Measurements from ENCODE around the gene TAF1. TPM values are rescaled to one million over a fixed set of nuclear protein-coding genes. Genes with fewer than 3 reads are reported as not detected.
"Not testable (repeated sequence)": the region's sequence is repeated elsewhere in the genome, so short reads cannot be mapped to it uniquely, and the experiment has no call there.

The TAF1 gene
- total RNA-seq, 2 donors from 2014 or later, result 17.8 to 23.0 TPM

DNA sequence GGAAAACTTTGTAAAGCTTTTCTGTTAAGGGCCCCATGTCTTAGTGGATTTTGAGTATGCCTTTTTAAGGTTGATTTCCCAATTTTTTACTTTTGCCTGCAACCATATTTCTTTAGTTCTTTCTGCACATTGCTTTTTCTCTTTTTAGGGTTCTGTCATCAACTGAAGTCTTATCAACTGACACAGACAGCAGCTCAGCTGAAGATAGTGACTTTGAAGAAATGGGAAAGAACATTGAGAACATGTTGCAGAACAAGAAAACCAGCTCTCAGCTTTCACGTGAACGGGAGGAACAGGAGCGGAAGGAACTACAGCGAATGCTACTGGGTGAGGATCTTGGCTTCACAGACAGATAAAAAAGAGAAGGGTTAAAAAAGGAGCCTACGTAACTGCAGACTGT is 27.8 kb downstream of the TAF1 start:
- DNase-seq (no peak), ATAC-seq (no peak)
- intact Hi-C loops (cut with DNase I), result no loop called here

DNA sequence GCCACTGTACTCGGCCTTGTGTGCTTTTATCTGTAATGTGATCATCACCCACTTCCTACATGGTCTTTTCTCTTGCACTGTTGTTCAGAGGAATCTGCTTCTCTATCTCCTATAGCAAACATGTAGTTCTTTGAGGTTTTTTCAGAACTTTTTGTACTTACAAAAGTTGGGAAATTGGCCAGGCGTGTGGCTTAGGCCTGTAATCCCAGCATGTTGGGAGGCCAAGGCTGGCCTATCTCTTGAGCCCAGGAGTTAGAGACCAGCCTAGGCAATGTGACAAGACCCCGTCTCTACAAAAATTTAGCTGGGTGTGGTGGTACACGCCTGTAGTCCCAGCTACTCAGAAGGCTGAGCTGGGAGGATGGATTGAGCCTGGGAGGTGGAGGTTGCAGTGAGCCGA is 30.4 kb downstream of the TAF1 start:
- ATAC-seq (no peak), DNase-seq (no peak)
- intact Hi-C loops (cut with DNase I), result no loop called here

DNA sequence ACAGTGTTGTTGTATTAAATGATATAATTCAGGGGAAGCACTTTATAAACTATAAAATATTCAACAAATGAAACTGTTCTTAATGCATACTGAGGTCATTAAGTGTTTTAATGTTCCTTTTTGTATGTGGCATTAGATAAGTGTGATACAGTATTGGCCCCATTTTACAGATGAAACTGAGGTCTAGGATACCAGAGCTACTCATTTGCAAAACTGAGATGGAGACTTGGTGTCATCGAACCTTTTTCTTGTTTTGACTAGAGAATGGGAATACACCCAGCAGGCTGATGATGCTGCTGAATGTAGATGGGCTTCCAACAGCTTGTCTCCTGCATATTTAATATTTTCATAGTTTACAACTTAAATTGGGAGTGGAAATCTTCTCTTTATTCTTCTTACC is 34.6 kb downstream of the TAF1 start:
- DNase-seq (no peak), ATAC-seq (no peak)
- intact Hi-C loops (cut with DNase I), result no loop called here

DNA sequence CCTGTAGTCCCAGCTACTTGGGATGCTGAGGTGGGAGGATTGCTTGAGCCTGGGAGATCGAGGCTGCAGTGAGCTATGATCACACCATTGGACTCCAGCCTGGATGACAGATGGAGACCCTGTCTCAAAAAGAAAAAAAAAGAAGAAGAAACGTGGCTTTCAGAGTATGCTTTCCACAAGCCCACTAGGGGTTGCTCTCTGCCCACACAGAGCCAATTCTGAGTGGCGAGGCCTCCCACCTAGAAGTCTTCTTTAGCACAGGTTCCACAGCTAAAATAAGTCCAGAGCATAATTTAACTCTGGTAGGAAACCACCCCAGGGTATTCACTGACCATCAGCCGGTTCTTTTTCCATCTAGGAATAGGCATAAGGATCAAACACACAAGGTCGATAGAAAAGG is 50.1 kb downstream of the TAF1 start:
- DNase-seq; intact Hi-C loops (cut with DNase I); ATAC-seq: not testable (repeated sequence)

DNA sequence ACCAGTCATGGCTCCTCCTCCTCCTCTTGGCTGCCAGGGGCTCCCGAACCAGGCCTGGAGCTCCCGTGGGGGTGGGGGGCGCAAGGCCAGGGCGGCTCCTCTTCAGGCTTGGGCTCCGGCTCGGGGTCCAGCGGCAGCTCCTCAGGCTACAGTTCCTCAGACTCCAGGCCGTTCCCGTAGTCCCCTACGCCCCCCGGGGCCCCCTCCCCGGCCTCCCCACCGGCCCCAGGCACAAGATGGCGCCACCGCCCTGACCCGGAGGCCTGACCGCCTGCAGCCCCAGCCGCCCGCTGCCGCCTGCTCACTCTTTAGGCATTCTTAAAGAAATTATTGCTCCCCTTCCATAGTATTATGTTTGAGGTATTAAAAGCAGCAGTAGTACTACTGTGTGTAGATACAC is 54.5 kb downstream of the TAF1 start:
- no peak for ATAC-seq
- no peak for DNase-seq
- intact Hi-C loops (cut with DNase I), result no loop called here

DNA sequence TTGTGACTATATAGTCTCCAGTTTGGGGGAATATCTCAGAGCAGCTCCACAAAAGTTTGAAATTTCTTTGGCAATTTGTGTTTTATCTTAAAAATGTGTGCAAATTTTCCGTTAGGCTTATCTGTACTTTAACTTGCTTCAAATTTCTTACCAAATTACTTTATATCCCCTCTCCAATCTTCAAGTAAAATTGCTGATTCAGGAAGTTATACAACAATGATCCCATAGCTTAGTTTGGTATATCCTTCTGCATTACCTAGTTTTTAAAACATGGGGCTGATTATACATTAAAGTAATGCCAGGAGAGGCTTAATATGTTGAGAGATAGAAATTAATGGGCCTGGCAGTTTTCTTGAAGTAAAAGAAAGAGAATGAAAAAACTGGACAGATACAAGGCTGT is 66.6 kb downstream of the TAF1 start:
- intact Hi-C loops (cut with DNase I), result no loop called here
- DNase-seq (no peak), ATAC-seq (no peak)

DNA sequence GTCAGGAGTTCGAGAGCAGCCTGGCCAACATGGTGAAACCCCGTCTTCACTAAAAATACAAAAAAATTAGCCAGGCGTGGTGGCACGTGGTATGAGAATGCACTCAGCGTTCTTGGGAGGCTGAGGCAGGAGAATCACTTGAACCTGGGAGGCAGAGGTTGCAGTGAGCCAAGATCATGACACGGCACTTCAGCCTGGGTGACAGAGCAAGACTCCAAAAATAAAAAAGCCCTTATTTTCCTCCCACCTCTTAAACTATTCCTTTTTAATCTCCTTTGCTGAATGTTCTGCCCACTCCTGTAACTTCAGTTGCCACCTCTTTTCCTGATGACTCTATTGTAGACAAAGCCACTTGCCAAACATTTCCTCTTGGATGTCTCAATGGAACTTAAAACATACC is 72.6 kb downstream of the TAF1 start:
- intact Hi-C loops (cut with DNase I), result no loop called here
- DNase-seq, result no peak
- no peak for ATAC-seq

DNA sequence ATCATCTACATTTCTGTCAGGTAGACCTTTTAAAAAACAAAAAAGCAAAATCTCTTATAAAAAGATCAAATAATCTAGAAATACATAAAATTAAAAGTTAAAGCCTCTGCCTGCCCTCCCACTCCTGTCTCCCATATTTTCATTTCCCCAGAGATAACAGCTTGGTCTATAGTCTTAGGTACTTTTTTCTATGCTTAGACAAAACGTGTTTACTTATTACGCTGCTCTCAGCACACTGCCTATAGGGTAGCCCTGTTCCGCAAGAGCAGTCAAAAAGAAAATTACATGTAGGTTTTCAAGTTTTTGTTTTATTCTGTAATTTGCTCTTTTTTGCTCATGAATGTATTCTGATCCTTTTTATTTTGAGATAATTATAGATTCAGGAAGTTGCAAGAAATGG is 73.3 kb downstream of the TAF1 start:
- intact Hi-C loops (cut with DNase I), result no loop called here
- ATAC-seq (no peak), DNase-seq (no peak)

DNA sequence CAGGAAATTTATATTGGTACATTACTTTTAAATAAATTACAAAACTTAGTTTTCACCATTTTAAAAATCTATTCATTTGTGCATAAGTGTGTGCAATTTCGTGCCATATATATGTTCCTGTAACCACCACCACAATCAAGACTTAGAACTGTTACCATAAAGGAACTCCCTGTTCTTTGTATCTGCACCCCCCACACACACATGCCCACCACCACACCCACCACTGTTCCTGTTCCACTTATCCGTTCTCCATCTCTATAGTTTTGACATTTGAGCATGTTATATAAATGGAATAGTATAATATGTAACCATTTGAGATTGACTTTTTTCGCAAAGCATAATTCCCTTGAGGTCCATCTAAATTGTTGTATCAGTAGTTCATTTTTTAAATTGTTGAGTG is 73.7 kb downstream of the TAF1 start:
- intact Hi-C loops (cut with DNase I), result no loop called here
- DNase-seq, result no peak
- no peak for ATAC-seq

DNA sequence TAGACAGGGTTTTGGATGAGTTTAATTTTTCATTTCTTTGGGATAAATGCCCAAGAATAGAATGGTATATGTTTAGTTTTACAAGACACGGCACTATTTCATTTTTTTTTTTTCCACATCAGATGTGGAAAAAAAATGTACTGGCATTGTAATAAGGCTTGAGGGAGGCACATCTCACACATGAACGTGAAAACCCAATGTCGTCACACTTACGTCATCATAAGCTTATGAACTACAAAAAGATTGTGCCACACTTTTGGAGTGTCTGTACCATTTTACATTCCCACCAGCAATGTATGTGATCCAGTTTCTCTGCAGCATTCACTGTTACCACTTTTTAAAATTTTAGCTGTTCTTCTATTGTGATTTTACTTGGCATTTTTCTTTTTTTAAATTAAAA is 74.2 kb downstream of the TAF1 start:
- intact Hi-C loops (cut with DNase I), result no loop called here
- no peak for ATAC-seq
- no peak for DNase-seq

DNA sequence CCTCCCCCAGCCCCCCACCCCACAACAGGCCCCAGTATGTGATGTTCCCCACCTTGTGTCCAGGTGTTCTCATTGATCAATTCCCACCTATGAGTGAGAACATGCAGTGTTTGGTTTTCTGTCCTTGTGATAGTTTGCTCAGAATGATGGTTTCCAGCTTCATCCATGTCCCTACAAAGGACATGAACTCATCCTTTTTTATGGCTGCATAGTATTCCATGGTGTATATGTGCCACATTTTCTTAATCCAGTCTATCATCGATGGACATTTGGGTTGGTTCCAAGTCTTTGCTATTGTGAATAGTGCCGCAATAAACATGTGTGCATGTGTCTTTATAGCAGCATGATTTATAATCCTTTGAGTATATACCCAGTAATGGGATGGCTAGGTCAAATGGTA is 75.7 kb downstream of the TAF1 start:
- intact Hi-C loops (cut with DNase I); DNase-seq; ATAC-seq: not testable (repeated sequence)

DNA sequence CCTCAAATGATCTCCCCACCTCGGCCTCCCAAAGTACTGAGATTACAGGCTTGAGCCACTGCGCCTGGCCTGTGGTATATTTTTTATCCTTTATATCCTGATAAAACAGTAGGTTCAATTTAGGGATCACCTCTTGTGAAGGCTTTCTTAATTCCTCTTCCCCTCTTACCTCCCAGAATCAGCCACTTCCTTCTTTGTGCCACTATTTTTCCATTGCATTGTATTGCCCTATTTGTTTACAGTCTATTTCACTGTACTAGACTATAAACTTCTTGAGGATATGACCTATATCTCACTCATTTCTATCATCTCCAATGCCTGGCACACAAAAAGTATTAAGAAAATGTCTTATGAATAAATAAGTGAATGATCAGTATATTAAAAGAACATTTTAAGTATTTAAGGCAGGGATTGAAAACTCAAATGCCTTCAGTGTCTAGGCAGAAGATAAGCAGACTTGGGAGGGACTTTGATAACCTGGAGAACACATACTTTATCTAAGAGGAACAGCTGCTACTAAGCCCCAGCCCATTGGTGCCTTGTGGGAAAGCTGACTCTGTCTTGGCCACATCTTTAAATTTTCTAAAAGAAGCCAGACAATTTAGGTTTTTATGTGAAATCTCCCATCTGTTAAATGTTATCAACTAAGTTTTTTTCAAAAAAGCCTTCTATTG is 84.4 kb downstream of the TAF1 start:
- ATAC-seq, result no peak
- intact Hi-C loops (cut with DNase I), result no loop called here
- no peak for DNase-seq

DNA sequence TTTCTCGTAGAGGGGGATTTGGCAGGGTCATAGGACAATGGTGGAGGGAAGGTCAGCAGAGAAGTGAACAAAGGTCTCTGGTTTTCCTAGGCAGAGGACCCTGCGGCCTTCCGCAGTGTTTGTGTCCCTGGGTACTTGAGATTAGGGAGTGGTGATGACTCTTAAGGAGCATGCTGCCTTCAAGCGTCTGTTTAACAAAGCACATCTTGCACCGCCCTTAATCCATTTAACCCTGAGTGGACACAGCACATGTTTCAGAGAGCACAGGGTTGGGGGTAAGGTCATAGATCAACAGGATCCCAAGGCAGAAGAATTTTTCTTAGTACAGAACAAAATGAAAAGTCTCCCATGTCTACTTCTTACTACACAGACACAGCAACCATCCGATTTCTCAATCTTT is 85.4 kb downstream of the TAF1 start:
- DNase-seq; ATAC-seq; intact Hi-C loops (cut with DNase I): not testable (repeated sequence)

DNA sequence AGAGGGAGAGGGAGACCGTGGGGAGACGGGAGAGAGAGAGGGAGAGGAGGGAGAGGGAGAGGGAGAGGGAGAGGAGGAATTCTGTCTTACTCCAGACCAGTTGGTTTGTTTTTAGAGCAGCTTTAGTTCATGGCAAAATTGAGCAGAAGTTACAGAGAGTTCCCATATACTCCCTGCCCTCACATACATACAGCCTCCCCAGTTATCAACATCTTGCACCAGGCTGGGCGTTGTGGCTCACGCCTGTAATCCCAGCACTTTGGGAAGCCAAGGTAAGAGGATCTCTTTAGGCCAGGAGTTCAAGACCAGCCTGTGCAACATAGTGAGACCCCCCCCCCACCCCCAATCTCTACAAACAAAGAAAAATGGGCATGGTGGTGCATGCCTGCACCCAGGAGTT is 86.9 kb downstream of the TAF1 start:
- DNase-seq, result no peak

DNA sequence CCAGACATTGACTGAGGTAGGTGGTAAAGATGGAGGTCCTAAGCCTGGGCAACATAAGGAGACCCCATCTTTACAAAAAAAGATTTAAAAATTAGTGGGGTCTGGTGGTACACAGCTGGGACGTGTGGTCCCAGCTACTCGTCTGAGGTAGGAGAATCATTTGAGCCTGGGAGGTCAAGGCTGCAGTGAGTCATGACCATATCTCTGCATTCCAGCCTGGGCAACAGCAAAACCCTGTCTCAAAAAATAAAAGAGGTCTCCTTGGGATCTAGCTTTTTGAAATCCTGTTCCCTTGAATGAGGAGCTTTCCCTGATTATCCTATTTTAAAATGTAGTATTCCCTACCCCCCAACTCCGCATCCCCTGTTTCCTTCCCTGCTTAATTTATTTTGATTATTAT is 88.1 kb downstream of the TAF1 start:
- intact Hi-C loops (cut with DNase I), result no loop called here
- no peak for ATAC-seq
- DNase-seq, result no peak

More for the DNA sequence above, 86.9 kb downstream of the TAF1 start:
- no peak for ATAC-seq
- intact Hi-C loops (cut with DNase I), result no loop called here

DNA sequence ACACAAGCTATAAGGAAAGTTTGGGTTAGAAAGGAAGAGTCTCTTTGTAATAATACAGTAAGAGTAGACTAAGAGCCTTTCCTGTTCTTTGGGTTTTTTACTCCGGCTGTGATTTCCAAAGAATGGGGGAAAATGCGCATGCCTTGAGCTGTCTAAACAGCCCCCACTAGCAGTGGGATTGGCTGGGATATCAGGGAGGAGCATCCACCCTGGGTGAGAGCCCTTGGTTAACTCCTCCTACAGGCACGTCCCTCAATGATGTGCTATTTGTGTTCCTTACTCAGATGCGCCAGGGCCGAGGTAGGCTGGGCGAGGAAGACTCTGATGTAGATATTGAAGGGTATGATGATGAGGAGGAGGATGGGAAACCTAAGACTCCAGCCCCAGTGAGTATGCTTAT is 92.7 kb downstream of the TAF1 start:
- no peak for DNase-seq
- no peak for ATAC-seq
- intact Hi-C loops (cut with DNase I), result no loop called here

DNA sequence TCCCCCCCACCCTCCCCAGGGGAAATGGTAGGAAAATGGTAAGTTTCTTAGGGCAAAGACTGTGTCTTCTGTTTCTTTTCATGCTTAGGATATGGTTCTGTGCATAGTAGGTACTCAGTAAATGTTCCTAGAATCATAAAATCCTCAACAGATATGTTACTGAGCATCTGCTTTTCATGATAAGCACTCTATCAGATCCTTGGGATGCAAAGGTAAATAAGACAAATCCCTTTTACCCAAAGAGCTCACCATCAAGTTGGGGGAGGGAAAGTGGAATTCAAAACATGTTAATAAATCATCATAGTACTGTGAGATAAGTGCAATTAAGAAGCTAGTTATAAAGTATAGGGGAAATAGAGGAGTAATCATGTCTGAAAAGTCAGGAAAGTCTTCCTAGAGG is 98.8 kb downstream of the TAF1 start:
- ATAC-seq (no peak), DNase-seq (no peak)
- intact Hi-C loops (cut with DNase I), result no loop called here

DNA sequence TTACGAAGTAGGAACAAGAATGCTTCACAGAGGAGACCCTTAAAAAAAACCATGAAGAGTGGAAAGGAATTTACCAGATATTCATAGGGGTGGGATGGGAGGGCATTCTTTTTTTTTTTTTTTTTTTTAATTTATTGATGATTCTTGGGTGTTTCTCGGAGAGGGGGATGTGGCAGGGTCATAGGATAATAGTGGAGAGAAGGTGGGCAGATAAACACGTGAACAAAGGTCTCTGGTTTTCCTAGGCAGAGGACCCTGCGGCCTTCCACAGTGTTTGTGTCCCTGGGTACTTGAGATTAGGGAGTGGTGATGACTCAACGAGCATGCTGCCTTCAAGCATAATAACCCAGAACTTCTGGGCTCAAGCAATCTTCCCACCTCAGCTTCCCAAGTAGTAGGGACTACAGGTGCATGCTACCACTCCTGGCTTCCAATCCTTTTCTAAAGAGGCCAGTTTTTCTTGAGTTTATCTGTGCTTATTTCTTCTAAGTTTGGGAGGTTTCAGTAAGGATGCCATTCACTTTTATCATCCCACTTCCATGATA is 100.9 kb downstream of the TAF1 start:
- intact Hi-C loops (cut with DNase I), result no loop called here

DNA sequence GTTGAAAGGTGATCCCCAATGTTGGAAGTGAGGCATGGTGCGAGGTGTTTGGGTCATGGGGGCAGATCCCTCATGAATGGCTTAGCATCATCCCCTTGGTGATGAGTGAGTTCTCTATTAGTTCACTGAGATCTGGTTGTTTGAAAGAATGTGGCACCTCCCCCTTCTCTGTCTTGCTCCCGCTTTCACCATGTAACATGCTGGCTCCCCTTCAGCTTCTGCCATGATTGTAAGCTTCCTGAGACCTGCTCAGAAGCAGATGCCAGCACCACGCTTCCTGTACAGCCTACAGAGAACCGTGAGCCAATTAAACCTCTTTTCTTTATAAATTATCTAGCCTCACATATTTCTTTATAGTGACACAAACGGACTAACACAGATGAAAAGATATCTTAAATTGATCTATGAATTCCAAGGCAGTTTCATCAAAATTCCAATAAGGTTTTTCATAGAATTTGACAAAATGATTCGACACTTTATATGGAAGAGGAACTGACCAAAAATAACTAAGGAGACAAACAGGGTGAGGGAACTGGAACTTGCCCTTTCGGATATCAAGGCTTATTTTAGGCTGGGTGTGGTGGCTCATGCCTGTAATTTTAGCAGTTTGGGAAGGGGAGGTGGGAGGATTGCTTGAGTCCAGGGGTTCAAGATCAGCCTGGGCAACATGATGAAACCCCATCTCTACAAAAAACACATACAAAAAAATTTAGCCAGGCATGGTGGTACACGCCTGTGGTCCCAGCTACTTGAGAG is 109.8 kb downstream of the TAF1 start:
- ATAC-seq (no peak), DNase-seq (no peak)
- intact Hi-C loops (cut with DNase I), result no loop called here

More for the DNA sequence above, 100.9 kb downstream of the TAF1 start:
- ATAC-seq, result no peak
- DNase-seq, result no peak

DNA sequence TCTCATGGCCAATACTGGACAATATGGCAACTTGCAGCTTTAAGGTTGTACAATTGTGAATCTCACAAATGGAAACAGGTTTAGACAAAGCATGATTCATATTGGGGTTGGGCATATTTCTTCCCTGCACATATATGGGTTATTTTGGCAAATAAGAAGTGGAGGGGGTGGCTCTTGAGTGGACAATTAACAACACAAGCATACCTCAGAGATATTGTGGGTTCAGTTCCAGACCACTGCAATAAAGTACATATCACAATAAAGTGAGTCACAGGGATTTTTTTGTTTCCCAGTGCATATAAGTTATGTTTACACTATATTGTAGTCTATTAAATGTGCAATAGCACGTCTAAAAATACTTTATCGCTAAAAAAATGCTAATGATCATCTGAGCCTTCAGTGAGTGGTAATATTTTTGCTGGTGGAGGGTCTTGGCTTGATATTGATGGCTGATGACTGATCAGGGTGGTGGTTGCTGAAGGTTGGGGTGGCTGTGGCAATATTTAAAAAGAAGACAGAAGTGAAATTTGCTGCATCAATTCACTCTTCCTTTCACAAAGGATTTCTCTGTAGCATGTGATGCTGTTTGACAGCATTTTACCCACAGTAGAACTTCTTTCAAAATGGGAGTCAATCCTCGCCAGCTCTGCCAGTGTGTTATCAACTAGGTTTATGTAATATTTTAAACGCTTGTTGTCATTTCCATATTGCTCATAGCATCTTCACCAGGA is 116.2 kb downstream of the TAF1 start:
- no peak for DNase-seq
- intact Hi-C loops (cut with DNase I), result no loop called here
- ATAC-seq, result no peak
